Transverse colon (tissue), 4 donors: ENCODE results near the gene ODAM.

Source experiments
- CTCF ChIP-seq, 5 experiments: fragments of 200-600 bp in 3 of 5; fragments of 450-650 bp in 2 of 5; sonication (generic) in 3 of 5; IDR thresholded peaks; 1 replicate in 2 of 5; 2 replicates in 3 of 5; pipeline ENCODE4 v1.5.1; 2016 to 2017; ENCODE audit warnings: antibody characterized with exemption in 5 of 5, inconsistent platforms in 3 of 5, mild to moderate bottlenecking in 2 of 5, moderate library complexity in 1 of 5
- POLR2A ChIP-seq: fragments of 450-650 bp; IDR thresholded peaks from one replicate; pipeline ENCODE4 v1.6.1; 2016; ENCODE audit warnings: antibody characterized with exemption, mild to moderate bottlenecking, moderate library complexity
- POLR2AphosphoS5 ChIP-seq, 3 donors: sonication (generic); formaldehyde crosslinking; IDR thresholded peaks; one replicate each; pipeline ENCODE4 v1.6.1; 2016; ENCODE audit warnings: antibody characterized with exemption in 3 of 3

- TF ChIP-seq CTCF (IDR thresholded peaks at IDR 0.05) (no peak), POLR2AphosphoS5 (IDR thresholded peaks at IDR 0.05) (no peak), POLR2A (no peak)
Measured at GRCh38 chr4:70181864-70182263, 13.7 kb upstream of the ODAM start.
